SK-N-SH treated with all-trans-retinoic acid at 6 μM for 48 hours (cell line): ENCODE results near the gene RTBDN.

Experiments
- ATAC-seq: fragments of 200-7000 bp; cut with Tn5 transposase; 3 replicates; pipeline ENCODE4 v1.9.1; 2020; ENCODE audit warnings: mild to moderate bottlenecking, moderate library complexity
- ARNTL ChIP-seq: fragments of 450-650 bp; formaldehyde crosslinking; IDR thresholded peaks from 2 replicates; pipeline ENCODE4 v1.5.0; 2020; ENCODE audit warnings: low read depth, mild to moderate bottlenecking, moderate library complexity, borderline replicate concordance
- BACH2 ChIP-seq: fragments of 250-450 bp; sonication (Bioruptor Pico); IDR thresholded peaks from 2 replicates; pipeline ENCODE4 v1.9.0; 2021; ENCODE audit warnings: mild to moderate bottlenecking, borderline replicate concordance
- CSDC2 ChIP-seq: fragments of 250-450 bp; sonication (Bioruptor Pico); IDR thresholded peaks from 2 replicates; pipeline ENCODE4 v1.5.0; 2020; ENCODE audit warnings: mild to moderate bottlenecking, moderate library complexity
- ESRRG ChIP-seq: fragments of 250-450 bp; sonication (Bioruptor Pico); IDR thresholded peaks from 2 replicates; pipeline ENCODE4 v1.6.1; 2021; ENCODE audit warnings: mild to moderate bottlenecking
- GLIS3 ChIP-seq: fragments of 250-450 bp; sonication (Bioruptor Pico); IDR thresholded peaks from 2 replicates; pipeline ENCODE4 v1.5.0; 2020; ENCODE audit warnings: mild to moderate bottlenecking, moderate library complexity
- ISL1 ChIP-seq: fragments of 250-450 bp; sonication (Bioruptor Pico); IDR thresholded peaks from 2 replicates; pipeline ENCODE4 v2.1.2; 2022; ENCODE audit warnings: mild to moderate bottlenecking, moderate library complexity
- PPARA ChIP-seq: fragments of 250-450 bp; sonication (Bioruptor Pico); IDR thresholded peaks from 2 replicates; pipeline ENCODE4 v1.5.0; 2020; ENCODE audit warnings: mild to moderate bottlenecking, borderline replicate concordance
- RARB ChIP-seq: fragments of 250-450 bp; sonication (Bioruptor Pico); IDR thresholded peaks from 2 replicates; pipeline ENCODE4 v1.8.0; 2021; ENCODE audit warnings: mild to moderate bottlenecking, moderate library complexity
- ZC3H10 ChIP-seq: fragments of 250-450 bp; sonication (Bioruptor Pico); IDR thresholded peaks from 2 replicates; pipeline ENCODE4 v1.5.1; 2021; ENCODE audit warnings: mild to moderate bottlenecking, moderate library complexity
- ZFP3 ChIP-seq: fragments of 250-450 bp; sonication (Bioruptor Pico); IDR thresholded peaks from 2 replicates; pipeline ENCODE4 v1.5.0; 2020; ENCODE audit warnings: mild to moderate bottlenecking, moderate library complexity
- ZFP30 ChIP-seq: fragments of 450-650 bp; formaldehyde crosslinking; IDR thresholded peaks from 2 replicates; pipeline ENCODE4 v1.5.0; 2022; ENCODE audit warnings: mild to moderate bottlenecking, moderate library complexity
- ZNF565 ChIP-seq: fragments of 450-650 bp; formaldehyde crosslinking; conservative IDR thresholded peaks from 2 replicates; pipeline ENCODE4 v1.5.0; 2020; ENCODE audit warnings: low read depth, mild to moderate bottlenecking, moderate library complexity
- ZNF70 ChIP-seq: fragments of 450-650 bp; formaldehyde crosslinking; IDR thresholded peaks from 2 replicates; pipeline ENCODE4 v1.5.0; 2020; ENCODE audit warnings: mild to moderate bottlenecking, moderate library complexity
- ZNF8 ChIP-seq: fragments of 450-650 bp; formaldehyde crosslinking; IDR thresholded peaks from 2 replicates; pipeline ENCODE4 v1.5.0; 2020; ENCODE audit warnings: mild to moderate bottlenecking, moderate library complexity
- TF ChIP-seq, protein P1 (sequence below): fragments of 250-450 bp; sonication (Bioruptor Pico); IDR thresholded peaks from 2 replicates; pipeline ENCODE4 v1.5.1; 2020; ENCODE audit warnings: low read depth, mild to moderate bottlenecking, moderate library complexity
- TF ChIP-seq, protein P2 (sequence below): fragments of 250-450 bp; sonication (Bioruptor Pico); IDR thresholded peaks from 2 replicates; pipeline ENCODE4 v1.8.0; 2020; ENCODE audit warnings: mild to moderate bottlenecking, moderate library complexity, borderline replicate concordance
- TF ChIP-seq, protein P3 (sequence below): fragments of 250-450 bp; sonication (Bioruptor Pico); IDR thresholded peaks from 2 replicates; pipeline ENCODE4 v1.8.0; 2021; ENCODE audit warnings: low read depth, mild to moderate bottlenecking, moderate library complexity, borderline replicate concordance
- TF ChIP-seq, protein P4 (sequence below): fragments of 250-450 bp; sonication (Bioruptor Pico); IDR thresholded peaks from 2 replicates; pipeline ENCODE4 v1.5.0; 2020; ENCODE audit warnings: mild to moderate bottlenecking, moderate library complexity
- TF ChIP-seq, protein P5 (sequence below): fragments of 250-450 bp; sonication (Bioruptor Pico); IDR thresholded peaks from 2 replicates; pipeline ENCODE4 v1.5.1; 2021; ENCODE audit warnings: mild to moderate bottlenecking, moderate library complexity

RTBDN gene

DNA sequence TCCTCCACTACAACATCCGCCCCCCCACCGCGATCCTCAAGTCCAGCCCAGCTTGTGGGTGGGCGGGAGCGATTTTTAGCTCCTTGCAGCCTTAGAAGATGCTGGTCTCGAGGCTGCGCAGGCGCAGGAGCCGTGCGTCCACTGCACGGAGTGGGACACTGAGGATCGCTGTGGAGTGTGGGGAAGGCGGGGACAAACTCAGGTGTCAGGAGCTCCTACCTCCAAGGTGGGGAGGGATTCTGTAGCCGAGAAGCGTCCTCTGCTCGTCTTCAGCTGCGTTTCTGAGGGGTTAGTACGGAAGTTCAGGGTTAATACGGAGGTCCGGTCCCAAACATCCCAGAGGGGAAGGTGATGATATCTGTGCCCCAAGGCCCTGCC is at the start of gene RTBDN:
TSS of gene RTBDN (minus strand) at position 14 of the 378 bp plus-strand sequence. CDS start 4,600 bp downstream, outside the sequence.
- TF ChIP-seq ZFP30 (CRISPR knock-in tag), result no peak
- TF ChIP-seq RARB (CRISPR knock-in tag), result no peak
- TF ChIP-seq, protein P1, sequence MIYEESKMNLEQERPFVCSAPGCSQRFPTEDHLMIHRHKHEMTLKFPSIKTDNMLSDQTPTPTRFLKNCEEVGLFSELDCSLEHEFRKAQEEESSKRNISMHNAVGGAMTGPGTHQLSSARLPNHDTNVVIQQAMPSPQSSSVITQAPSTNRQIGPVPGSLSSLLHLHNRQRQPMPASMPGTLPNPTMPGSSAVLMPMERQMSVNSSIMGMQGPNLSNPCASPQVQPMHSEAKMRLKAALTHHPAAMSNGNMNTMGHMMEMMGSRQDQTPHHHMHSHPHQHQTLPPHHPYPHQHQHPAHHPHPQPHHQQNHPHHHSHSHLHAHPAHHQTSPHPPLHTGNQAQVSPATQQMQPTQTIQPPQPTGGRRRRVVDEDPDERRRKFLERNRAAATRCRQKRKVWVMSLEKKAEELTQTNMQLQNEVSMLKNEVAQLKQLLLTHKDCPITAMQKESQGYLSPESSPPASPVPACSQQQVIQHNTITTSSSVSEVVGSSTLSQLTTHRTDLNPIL (CRISPR knock-in tag), result no peak
- TF ChIP-seq ZNF8 (CRISPR knock-in tag), result no peak
- no peak for TF ChIP-seq ARNTL (CRISPR knock-in tag)
- TF ChIP-seq PPARA (CRISPR knock-in tag), result no peak
- TF ChIP-seq ZC3H10 (CRISPR knock-in tag), result no peak
- no peak for TF ChIP-seq BACH2
- no peak for TF ChIP-seq CSDC2 (CRISPR knock-in tag)
- ATAC-seq, result no peak

DNA sequence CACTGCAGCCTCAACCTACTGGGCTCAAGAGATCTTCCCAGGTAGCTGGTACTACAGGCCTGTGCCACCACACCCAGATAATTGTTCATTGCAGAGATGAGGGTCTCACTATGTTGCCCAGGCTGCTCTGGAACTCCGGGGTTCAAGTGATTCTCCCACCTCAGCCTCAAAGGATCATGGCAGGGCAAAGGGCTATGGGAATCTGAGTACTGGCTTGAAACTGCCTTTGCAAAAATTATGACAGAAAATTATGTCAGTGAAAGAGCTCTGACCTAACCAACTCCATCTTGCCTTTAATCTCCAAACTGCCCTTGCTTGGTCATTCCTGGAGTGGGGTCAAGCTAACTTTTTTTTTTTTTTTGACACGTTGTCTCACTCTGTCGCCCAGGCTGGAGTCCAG is 48.2 kb upstream of the RTBDN start:
- TF ChIP-seq GLIS3 (no peak), ZNF70 (no peak), ZNF8 (CRISPR knock-in tag) (no peak), ZNF565 (CRISPR knock-in tag) (no peak), ZFP3 (no peak), ARNTL (CRISPR knock-in tag) (no peak)
- TF ChIP-seq, protein P2, sequence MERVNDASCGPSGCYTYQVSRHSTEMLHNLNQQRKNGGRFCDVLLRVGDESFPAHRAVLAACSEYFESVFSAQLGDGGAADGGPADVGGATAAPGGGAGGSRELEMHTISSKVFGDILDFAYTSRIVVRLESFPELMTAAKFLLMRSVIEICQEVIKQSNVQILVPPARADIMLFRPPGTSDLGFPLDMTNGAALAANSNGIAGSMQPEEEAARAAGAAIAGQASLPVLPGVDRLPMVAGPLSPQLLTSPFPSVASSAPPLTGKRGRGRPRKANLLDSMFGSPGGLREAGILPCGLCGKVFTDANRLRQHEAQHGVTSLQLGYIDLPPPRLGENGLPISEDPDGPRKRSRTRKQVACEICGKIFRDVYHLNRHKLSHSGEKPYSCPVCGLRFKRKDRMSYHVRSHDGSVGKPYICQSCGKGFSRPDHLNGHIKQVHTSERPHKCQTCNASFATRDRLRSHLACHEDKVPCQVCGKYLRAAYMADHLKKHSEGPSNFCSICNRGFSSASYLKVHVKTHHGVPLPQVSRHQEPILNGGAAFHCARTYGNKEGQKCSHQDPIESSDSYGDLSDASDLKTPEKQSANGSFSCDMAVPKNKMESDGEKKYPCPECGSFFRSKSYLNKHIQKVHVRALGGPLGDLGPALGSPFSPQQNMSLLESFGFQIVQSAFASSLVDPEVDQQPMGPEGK, result no peak
- TF ChIP-seq, protein P3, sequence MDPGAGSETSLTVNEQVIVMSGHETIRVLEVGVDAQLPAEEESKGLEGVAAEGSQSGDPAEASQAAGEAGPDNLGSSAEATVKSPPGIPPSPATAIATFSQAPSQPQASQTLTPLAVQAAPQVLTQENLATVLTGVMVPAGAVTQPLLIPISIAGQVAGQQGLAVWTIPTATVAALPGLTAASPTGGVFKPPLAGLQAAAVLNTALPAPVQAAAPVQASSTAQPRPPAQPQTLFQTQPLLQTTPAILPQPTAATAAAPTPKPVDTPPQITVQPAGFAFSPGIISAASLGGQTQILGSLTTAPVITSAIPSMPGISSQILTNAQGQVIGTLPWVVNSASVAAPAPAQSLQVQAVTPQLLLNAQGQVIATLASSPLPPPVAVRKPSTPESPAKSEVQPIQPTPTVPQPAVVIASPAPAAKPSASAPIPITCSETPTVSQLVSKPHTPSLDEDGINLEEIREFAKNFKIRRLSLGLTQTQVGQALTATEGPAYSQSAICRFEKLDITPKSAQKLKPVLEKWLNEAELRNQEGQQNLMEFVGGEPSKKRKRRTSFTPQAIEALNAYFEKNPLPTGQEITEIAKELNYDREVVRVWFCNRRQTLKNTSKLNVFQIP, result no peak
- TF ChIP-seq, protein P4, sequence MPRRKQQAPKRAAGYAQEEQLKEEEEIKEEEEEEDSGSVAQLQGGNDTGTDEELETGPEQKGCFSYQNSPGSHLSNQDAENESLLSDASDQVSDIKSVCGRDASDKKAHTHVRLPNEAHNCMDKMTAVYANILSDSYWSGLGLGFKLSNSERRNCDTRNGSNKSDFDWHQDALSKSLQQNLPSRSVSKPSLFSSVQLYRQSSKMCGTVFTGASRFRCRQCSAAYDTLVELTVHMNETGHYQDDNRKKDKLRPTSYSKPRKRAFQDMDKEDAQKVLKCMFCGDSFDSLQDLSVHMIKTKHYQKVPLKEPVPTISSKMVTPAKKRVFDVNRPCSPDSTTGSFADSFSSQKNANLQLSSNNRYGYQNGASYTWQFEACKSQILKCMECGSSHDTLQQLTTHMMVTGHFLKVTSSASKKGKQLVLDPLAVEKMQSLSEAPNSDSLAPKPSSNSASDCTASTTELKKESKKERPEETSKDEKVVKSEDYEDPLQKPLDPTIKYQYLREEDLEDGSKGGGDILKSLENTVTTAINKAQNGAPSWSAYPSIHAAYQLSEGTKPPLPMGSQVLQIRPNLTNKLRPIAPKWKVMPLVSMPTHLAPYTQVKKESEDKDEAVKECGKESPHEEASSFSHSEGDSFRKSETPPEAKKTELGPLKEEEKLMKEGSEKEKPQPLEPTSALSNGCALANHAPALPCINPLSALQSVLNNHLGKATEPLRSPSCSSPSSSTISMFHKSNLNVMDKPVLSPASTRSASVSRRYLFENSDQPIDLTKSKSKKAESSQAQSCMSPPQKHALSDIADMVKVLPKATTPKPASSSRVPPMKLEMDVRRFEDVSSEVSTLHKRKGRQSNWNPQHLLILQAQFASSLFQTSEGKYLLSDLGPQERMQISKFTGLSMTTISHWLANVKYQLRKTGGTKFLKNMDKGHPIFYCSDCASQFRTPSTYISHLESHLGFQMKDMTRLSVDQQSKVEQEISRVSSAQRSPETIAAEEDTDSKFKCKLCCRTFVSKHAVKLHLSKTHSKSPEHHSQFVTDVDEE, result no peak
- no peak for ATAC-seq

DNA sequence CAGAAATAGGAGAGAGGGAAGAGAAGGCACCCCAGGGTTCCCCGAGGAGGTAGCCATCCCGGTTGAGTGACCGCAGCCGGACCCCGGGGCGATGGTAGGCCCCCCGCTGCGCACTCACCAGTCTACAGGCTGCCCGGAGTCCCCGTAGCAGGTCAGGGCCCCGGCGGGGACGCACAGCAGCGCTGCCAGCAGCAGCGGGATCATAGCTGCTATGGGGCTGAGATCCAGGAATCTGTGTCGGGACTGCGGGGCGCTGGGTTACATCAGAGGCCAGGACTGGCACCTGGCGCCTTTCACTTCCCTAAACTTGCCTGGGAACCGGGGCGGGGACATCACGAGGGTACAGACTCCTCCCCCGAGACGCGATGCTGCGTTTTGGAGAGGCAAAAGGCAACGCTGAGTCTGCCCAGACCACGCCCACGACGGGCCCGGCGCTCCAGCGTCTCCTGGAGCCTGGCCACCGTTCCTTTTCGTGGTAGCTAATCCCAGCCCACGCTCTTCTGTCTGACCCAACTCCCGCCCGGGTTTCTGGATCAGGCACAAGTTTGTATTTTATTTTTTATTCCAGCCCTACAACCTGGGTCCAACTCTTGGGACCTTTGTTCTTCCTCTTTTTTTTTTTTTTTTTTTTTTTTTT is 46.9 kb upstream of the RTBDN start, which contains the start of gene DNASE2:
TSS of gene DNASE2 (minus strand) at position 278 of the 637 bp plus-strand sequence. CDS start at position 204, 74 bp downstream.
- peak; percentile 93 for ATAC-seq
- TF ChIP-seq BACH2 (no peak), ESRRG (CRISPR knock-in tag) (no peak), ISL1 (CRISPR knock-in tag) (no peak), ZNF565 (CRISPR knock-in tag) (no peak)
- TF ChIP-seq, protein P5, sequence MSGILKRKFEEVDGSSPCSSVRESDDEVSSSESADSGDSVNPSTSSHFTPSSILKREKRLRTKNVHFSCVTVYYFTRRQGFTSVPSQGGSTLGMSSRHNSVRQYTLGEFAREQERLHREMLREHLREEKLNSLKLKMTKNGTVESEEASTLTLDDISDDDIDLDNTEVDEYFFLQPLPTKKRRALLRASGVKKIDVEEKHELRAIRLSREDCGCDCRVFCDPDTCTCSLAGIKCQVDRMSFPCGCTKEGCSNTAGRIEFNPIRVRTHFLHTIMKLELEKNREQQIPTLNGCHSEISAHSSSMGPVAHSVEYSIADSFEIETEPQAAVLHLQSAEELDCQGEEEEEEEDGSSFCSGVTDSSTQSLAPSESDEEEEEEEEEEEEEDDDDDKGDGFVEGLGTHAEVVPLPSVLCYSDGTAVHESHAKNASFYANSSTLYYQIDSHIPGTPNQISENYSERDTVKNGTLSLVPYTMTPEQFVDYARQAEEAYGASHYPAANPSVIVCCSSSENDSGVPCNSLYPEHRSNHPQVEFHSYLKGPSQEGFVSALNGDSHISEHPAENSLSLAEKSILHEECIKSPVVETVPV (CRISPR knock-in tag), result no peak

DNA sequence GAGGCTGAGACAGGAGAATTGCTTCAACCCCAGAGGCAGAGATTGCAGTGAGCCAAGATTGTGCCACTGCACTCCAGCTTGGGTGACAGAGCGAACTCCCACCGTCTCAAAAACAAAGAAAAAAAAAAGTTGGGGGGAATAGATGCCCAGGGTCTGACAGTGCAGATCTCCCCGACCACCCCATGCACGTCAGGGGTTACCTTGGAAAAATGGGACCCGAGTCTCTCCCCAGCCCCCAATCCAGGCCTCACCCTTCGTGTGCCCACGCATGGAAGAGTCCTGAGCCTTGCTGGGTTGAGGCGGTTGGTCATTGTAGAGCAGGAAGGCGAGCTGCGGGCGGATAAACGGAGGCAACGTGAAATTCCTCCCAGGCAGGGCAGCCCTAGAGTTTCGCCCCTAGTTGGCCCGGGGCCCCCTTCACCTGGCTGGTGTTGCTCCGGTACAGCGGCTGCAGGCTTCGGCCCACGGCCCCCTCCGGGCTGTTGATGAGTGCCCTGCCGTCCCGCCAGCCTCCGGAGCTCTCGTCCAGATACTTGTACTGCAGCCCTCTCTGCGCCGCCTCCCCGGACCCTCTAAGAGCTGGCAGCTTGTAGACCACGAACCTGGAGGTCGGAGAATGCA is 46.3 kb upstream of the RTBDN start:
- ATAC-seq, result peak; percentile 73
- TF ChIP-seq BACH2 (no peak), ISL1 (CRISPR knock-in tag) (no peak), ZFP3 (no peak), ZFP30 (CRISPR knock-in tag) (no peak), GLIS3 (no peak), ESRRG (CRISPR knock-in tag) (no peak), ZNF565 (CRISPR knock-in tag) (no peak), RARB (CRISPR knock-in tag) (no peak), CSDC2 (CRISPR knock-in tag) (no peak)
- TF ChIP-seq, protein P1 (CRISPR knock-in tag), result no peak
- TF ChIP-seq, protein P4, result no peak
